ENCODE data around the gene LLPH.
"Not testable (repeated sequence)": the region's sequence is repeated elsewhere in the genome, so short reads cannot be mapped to it uniquely, and the experiment has no call there.

The LLPH gene

GRCh38 chr12:66130267-66131066 is at the start of gene LLPH:
Gene LLPH (minus strand): TSS chr12:66130750. CDS start chr12:66129106, 1,644 bp downstream.
- DNase-seq: peak; percentile 94

- DNase-seq: no peak
Observed at GRCh38 chr12:66176105-66176900, 45.8 kb upstream of the LLPH start.

- not testable (repeated sequence) for DNase-seq
Observed at GRCh38 chr12:66174391-66175325, 44.1 kb upstream of the LLPH start.

GRCh38 chr12:66170606-66171005 is 40.1 kb upstream of the LLPH start:
- no peak for DNase-seq

- peak; percentile 90 for DNase-seq
Observed at GRCh38 chr12:66169221-66170170, 38.9 kb upstream of the LLPH start, which contains the start of gene TMBIM4. Gene TMBIM4 (minus strand): TSS chr12:66169996. CDS start chr12:66169951, 45 bp downstream.

- DNase-seq: no peak
Observed at GRCh38 chr12:66168410-66168809, 37.9 kb upstream of the LLPH start.

- DNase-seq: no peak
Observed at GRCh38 chr12:66166561-66166960, 36.0 kb upstream of the LLPH start.

GRCh38 chr12:66165141-66165540 is 34.6 kb upstream of the LLPH start:
- no peak for DNase-seq

GRCh38 chr12:66164349-66164821 is 33.8 kb upstream of the LLPH start:
- DNase-seq: no peak

- no peak for DNase-seq
Observed at GRCh38 chr12:66163289-66163688, 32.7 kb upstream of the LLPH start.

- no peak for DNase-seq
Observed at GRCh38 chr12:66162701-66163100, 32.2 kb upstream of the LLPH start.

GRCh38 chr12:66160704-66161103 is 30.2 kb upstream of the LLPH start:
- no peak for DNase-seq

GRCh38 chr12:66159123-66159522 is 28.6 kb upstream of the LLPH start:
- no peak for DNase-seq

- no peak for DNase-seq
Observed at GRCh38 chr12:66156654-66157053, 26.1 kb upstream of the LLPH start.

GRCh38 chr12:66154776-66155175 is 24.2 kb upstream of the LLPH start:
- no peak for DNase-seq

- DNase-seq: no peak
Observed at GRCh38 chr12:66152732-66153131, 22.2 kb upstream of the LLPH start.

GRCh38 chr12:66149702-66150398 is 19.3 kb upstream of the LLPH start:
- no peak for DNase-seq

- no peak for DNase-seq
Observed at GRCh38 chr12:66144791-66145754, 14.5 kb upstream of the LLPH start.

- DNase-seq: no peak
Observed at GRCh38 chr12:66143868-66144267, 13.3 kb upstream of the LLPH start.

- DNase-seq: no peak
Observed at GRCh38 chr12:66142826-66143225, 12.3 kb upstream of the LLPH start.

Measured in activated CD4-positive, alpha-beta T cell treated with anti-CD3 and anti-CD28 coated beads for 48 hours (primary cell).